Renal cortical epithelial cell (primary cell): Measurements from ENCODE around the gene MECP2. TPM values are rescaled to one million over a fixed set of nuclear protein-coding genes. Genes with fewer than 3 reads are reported as not detected.
"Not testable (repeated sequence)": the region's sequence is repeated elsewhere in the genome, so short reads cannot be mapped to it uniquely, and the experiment has no call there.

Experiments
- DNase-seq: peaks from one replicate; pipeline ENCODE4 v3.0.0-alpha.2; 2011; ENCODE audit warnings: low read depth
- total RNA-seq: library from RNA; depleted of rRNA; stranded (reverse); fragments of >200 nt; gene quantifications from 2 replicates; pipeline ENCODE4 v1.2.3, GENCODE V29; 2014

MECP2 gene
- total RNA-seq, 1 donor from 2014 or later = 32.1 TPM

DNA sequence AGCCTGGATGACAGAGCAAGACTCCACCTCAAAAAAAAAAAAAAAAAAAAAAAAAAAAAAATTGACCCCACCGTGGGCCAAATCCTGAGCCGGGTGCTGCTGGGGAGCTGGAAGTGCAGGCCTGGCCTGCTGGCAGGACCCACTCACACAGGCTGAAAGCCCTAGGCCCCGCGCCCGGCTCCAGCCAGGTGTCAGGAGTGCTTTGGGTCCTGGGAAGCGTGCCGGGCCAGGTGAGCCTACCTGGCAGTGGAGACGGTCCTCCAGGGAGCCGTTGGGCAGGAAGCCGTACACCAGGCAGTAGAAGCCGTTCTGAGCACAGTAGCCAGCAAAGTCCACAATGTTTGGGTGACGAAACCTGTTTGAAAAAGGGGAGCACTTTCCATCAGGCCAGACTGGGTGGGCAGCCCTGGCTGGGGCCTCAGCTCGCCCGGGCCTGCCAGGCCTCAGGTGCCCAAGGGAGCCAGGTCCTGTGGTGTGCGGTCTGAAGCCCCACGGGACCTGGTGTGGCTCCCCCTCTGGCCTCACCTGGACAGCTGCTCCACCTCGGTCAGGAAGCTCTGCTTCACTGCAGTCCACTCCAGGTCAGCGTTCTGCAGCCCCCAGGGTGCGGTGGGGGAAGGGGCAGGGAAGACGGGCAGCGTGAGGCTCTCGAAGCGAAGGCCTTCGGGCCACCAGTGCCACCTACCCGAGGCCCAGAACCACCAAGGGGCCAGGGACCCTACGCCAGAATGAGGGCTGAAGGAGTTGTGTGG, 79.6 kb downstream of the MECP2 start:
- no peak for DNase-seq

- no peak for DNase-seq
Measured at GRCh38 chrX:154016366-154017076, 81.0 kb downstream of the MECP2 start.

- no peak for DNase-seq
Measured at GRCh38 chrX:154015581-154016264, 81.8 kb downstream of the MECP2 start.

DNA sequence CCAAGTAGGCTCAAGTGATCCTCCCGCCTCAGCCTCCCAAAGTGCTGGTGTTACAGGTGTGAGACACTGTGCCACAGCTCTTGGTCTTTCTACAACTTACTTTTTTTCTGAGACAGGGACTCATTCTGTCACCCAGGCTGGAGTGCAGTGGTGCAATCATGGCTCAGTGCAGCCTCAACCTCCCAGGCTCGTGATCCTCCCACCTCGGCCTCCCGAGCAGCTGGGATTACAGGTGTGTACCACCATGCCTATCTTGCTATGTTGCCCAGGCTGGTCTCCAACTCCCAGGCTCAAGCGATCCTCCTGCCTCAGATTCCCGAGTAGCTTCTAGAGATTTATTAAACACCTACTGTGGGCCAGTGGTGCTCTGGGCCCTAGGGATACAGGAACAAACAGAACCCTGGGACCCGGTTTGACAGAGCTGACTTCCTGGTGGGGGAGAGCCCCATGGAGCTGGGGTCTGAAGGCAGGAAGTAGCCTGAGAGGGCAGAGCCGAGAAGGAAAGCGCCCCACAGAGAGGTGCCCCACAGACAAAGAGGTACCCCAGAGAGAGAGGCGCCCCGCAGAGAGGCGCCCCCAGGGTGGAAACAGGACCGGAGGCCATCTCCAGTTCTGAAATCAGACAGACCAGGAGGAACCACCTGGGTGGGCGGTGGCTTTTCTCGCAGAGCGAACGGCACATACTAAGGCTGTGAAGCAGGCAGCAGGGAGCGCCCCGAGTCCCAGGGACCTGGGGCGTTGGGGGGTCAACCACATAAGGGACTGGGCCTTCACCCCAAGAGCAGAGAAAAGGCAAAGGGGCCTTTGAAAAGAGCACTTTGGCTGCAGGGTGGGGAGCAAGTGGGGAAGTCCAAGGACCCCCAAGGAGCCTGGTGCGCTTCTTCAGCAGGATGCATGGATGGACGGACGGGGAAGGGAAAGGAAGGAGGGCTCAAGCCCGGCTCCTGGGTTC, 82.8 kb downstream of the MECP2 start:
- DNase-seq = no peak

DNA sequence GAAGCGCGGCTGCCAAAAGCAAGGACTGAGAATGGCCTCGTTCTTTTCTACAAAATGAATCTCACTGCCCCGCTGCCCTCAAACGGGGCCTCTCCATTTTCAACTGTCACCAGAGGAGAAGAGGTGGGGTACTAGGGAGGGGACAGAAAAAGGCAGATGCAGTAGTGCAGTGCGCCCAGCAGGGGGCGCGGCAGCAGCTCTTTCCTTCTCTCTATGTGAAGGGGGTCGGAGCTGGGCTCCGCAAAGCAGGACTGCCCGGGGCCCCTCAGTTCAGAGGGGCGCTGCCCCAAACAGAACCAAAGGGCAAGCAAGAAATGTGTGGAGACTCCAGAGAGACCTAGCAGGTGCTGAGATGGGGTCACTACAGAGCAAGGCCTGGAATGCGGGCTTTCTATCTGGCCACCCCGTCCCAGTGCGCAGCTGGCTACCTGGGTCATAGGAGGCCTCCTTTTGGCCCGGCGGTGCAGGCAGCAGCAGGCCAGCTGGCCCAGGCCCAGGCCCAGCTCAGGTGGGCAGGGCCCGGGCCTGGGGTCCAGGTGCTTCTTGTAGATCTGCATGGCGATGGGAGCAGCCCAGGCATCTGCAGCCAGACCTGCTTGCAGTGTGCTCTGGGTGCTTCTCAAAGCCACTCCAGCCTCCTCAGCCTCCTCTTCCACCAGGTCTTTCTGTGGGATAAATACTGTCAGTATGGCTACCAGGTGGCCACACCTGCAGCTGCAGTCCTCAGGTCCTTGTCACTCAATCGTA, 83.7 kb downstream of the MECP2 start:
- no peak for DNase-seq

GRCh38 chrX:154013001-154013421, 84.5 kb downstream of the MECP2 start:
- DNase-seq = no peak

- no peak for DNase-seq
Measured at GRCh38 chrX:154012336-154012991, 85.1 kb downstream of the MECP2 start.

GRCh38 chrX:154011376-154012335, 85.9 kb downstream of the MECP2 start:
- no peak for DNase-seq

GRCh38 chrX:154010330-154011087, 87.0 kb downstream of the MECP2 start:
- no peak for DNase-seq

- DNase-seq = no peak
Measured at GRCh38 chrX:154008521-154008920, 89.0 kb downstream of the MECP2 start.

GRCh38 chrX:154006947-154007346, 90.6 kb downstream of the MECP2 start:
- no peak for DNase-seq

DNA sequence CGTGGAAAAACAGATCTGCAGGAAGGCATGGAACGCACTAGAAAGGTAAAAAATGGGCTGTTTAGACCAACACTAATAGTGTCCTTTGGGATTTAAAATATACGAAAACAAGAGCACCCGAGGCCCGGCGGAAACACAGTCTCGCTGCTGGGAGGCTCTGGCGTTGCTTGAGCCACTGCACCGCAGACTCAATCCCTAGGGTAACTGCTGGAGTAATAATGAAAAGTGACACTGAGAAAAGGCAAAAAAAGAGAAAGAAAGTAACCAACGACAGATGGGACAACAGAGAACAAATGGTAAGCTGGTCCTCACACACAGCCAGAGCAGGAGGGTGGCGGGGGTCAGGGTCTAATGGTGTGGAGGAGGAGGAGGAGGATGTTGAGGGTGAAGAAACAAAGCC, 93.2 kb downstream of the MECP2 start:
- DNase-seq = no peak

DNA sequence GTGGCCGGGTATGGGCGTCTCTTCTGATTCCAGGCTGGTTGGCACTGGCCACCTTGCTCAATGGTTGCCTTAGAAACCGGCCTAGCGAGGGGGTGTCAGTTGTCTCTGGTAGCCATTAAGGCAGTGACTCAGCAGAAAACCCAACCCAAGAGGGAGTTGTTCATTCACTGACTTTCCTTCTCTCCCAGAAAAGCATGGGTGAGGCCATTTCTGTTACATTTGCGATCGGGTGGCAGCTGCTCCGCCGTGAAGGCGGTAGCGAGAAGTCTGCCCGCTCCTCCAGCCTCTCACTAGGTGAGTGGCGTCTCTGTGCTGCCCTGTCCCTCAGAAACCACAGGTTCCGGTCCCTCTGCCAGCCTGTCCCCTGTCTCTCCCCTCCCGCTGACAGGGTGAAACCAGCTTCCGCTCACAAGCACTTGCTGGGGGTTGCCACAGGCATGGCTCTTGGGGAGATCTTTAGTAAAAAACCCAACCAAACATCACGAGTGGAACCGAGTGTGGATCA, 95.2 kb downstream of the MECP2 start:
- DNase-seq = peak; percentile 88

DNA sequence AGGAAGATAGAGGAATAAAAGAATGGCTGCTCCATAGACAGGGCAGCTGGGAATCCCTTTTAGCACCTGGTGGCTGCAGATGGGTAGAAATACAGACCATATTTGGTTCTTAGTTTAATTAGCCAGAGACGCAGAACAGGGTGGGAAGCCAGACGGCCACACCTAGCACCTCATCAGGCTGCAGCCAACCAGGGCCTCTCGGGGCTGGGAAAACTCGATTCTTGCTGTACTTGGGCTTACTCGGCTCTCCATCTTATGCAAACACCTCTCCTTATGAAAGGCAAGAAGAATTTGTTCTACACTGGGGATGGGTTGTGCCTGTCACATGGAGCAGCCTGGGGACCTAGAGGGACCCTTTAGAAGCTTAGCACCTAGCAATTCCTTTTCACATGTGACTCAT, 97.5 kb downstream of the MECP2 start:
- no peak for DNase-seq

DNA sequence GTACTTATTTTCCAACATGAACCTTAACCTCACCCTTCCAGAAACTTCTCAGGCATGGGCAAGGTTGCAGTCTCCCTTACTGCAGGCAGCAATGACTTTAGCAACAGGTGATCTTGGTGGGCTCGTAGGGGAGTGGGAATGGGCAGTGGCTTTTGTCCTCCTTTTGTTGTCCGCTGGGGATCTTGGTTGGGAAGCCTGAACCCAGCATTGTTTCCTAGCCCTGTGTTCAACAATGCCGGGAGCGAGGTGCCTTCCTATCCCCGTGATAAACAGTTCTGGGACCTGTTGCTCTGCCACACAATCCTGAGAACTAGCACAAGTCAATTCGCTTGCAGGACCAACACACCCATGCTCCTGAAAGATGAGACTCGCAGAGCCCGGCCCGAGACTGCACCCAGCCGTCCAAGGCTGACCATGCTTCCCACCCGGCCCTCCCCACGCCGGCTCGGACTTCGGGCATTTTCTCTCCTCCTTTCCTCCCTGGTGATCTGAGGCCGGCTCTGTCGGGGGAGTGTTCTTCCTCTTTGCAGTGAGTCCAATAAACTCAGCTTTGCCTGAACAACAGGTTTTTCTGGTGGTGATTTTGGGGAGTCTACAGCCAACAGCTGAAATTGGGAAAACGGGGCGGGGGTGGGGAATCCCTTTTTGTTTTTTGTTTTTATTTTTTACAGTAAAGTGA, 98.0 kb downstream of the MECP2 start:
- DNase-seq = no peak

DNA sequence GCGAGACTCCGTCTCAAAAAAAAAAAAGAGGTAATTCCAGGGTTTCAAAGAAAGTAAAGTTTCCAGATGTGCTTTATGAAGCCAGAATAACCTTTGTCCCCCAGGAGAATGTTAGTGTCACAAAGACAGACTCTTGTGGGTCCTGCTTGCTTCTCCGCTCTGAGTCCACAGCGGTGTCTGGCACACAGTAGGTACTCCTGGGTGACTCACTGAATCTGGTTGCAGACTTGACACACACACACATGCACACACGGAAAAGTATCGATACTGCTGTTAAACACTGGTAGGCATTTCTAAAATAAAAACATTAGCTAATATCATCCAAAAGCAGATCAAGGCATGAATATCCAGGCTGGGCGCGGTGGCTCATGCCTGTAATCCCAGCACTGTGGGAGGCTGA, 102.0 kb downstream of the MECP2 start:
- no peak for DNase-seq

- DNase-seq = not testable (repeated sequence)
Measured at GRCh38 chrX:153994398-153994797, 103.1 kb downstream of the MECP2 start.

DNA sequence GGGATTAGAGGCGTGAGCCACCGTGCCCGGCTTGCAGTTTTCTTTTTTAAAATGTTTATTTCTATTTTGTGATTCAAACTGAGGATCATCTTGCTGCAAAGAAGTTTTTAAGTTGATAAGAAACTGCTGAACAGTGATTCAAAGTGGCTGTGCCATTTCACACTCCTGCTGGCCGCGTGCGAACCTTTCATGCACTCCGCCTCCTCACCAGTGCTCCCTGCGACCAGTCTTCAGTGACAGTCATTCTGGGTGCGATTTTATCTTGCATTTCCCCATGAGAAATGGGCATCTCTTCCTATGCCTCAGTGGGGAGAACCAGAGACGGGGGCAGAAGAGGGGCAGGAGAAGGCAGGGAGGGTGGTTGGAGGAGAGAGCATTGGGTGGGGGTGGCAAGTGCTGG, 103.5 kb downstream of the MECP2 start:
- DNase-seq = no peak
